HG03108 (cell line): ENCODE data around the gene TSPY3.
"Not testable (repeated sequence)": the region's sequence is repeated elsewhere in the genome, so short reads cannot be mapped to it uniquely, and the experiment has no call there.

ENCODE experiments used
- ATAC-seq: cut with Tn5 transposase; IDR thresholded peaks from one replicate; pipeline ENCODE4 v1.9.1; 2021; ENCODE audit warnings: moderate library complexity; ENCODE audit not compliant: unreplicated experiment

TSPY3 gene, protein sequence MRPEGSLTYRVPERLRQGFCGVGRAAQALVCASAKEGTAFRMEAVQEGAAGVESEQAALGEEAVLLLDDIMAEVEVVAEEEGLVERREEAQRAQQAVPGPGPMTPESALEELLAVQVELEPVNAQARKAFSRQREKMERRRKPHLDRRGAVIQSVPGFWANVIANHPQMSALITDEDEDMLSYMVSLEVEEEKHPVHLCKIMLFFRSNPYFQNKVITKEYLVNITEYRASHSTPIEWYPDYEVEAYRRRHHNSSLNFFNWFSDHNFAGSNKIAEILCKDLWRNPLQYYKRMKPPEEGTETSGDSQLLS

DNA sequence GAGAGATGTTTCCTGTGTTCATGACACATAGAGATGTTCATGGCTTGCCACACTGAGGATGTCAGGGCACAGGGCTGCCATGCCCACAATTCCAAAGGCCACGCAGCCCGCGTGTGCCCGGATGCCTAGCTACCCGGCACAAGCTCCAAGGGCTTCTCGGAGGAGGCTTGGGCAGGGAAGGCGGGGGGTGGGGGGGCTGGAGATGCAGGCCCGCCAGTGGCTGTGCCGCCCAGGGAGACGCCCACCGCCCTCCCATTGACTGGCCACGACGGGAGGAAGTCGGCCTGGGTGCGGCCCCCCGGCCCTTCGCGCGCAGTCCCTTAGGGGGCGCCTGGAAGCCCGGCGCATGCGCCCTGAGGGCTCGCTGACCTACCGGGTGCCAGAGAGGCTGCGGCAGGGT is at the start of gene TSPY3:
Gene TSPY3 (plus strand): TSS at position 301 of the 400 bp plus-strand sequence. CDS start 46 bp downstream, at position 347.
- ATAC-seq: not testable (repeated sequence)

DNA sequence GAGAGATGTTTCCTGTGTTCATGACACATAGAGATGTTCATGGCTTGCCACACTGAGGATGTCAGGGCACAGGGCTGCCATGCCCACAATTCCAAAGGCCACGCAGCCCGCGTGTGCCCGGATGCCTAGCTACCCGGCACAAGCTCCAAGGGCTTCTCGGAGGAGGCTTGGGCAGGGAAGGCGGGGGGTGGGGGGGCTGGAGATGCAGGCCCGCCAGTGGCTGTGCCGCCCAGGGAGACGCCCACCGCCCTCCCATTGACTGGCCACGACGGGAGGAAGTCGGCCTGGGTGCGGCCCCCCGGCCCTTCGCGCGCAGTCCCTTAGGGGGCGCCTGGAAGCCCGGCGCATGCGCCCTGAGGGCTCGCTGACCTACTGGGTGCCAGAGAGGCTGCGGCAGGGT is 40.7 kb upstream of the TSPY3 start, which contains the start of gene TSPY8:
Gene TSPY8 (plus strand): TSS at position 301 of the 400 bp plus-strand sequence. CDS start 46 bp downstream, at position 347.
- ATAC-seq: not testable (repeated sequence)

DNA sequence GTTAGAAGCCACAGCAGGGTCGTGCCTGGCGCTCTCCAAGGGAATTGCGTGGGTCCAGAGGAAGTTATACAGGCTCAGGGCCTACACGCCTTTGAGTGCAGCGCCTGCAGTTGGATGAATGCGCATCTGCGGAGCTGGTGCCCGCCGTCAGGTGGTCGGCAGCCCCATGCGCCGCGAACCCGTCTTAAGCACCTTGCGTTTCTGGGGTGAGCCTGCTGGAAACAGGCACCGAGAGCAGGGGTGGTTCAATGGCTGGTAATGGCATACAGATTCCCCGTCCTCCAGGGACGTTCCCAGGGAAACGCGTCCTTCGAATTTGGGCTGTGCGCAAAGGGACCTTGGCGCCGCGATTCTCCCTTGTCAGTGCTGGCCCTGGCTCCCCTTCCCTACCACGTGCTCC is 1.7 kb upstream of the TSPY3 start:
- ATAC-seq: not testable (repeated sequence)
